ENCODE measurements around the gene DLGAP4.

DLGAP4 gene

GRCh38 chr20:36274181-36274841 lies 31.8 kb upstream of the DLGAP4 start:
- DNase-seq (ENCODE audit: low read depth) = no peak

GRCh38 chr20:36275011-36275410 lies 31.1 kb upstream of the DLGAP4 start:
- no peak for DNase-seq (ENCODE audit: low read depth)

DNA sequence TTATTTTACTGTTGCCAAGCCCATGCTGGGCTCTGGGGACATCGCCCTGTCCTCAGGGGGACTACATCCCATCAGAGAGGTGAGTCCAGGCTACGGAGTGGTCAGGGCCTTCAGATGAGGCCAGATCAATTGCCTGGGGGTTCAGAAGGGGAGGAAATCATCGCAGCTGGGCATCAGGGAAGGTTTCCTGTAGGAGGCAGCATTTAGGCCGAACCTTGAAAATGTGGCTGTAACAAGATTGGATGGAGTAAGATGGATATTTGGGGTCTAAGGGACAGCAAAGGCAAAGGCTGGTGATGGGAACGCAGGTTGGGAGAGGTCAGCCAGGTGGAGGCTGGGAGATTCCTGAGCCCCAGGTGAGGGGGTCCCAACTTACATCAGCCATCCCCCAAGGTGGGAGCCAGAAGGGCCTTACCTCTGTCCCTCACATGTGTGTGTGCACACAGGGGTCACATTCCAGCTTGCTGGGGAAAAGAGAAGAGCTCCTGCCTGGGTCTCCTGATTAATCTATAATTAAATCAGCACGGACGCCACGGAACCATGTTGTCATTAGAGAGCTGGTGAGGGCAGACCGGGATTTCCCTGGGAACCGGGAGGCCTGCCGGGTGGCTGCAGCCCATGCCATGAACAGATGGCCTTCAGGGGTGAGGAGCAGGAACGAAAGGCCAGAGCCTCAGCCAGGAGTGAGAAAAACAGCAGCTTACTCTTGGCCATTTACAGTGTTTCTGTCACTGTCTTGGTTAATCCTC lies 30.5 kb upstream of the DLGAP4 start:
- no peak for DNase-seq (ENCODE audit: low read depth)

DNA sequence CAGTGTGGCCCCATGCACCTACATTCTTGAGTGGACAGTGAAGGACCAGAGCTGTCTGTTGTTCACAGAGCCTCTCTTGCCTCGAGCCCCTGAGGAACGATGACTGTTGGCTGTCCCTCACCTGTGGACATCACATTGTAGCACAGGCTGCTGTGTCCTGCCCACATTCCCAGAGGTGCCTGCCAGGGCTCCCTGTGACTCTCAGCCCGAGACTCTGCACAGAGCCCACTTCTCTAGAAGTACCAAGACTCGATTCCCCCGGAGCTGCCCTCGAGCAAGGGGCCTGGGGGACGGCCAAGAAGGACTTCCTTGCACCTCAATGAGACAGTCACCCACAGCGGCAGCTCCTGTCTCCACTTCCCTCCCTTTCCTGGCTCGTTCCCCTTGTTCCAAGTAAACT lies 28.6 kb upstream of the DLGAP4 start:
- no peak for DNase-seq (ENCODE audit: low read depth)

DNA sequence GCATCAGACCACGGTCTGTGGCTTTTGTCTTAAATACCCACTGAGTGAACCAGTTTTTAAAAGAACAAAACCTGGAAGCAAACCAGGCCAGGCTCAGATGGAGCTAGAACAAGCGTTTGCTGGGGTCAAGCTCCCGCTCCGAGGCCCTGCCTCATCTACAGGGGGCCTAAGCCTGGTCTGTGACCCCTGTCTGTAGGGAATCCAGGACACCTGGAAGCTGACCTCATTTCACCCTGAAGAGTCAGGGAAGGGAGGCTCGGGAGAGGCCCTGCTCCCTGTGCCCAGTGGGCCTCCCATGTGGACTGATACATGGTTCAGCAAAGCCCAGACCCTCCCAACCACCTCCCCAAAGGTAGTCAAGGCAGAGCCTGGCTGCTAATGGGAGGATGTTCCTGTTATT lies 26.8 kb upstream of the DLGAP4 start:
- no peak for DNase-seq (ENCODE audit: low read depth)

DNA sequence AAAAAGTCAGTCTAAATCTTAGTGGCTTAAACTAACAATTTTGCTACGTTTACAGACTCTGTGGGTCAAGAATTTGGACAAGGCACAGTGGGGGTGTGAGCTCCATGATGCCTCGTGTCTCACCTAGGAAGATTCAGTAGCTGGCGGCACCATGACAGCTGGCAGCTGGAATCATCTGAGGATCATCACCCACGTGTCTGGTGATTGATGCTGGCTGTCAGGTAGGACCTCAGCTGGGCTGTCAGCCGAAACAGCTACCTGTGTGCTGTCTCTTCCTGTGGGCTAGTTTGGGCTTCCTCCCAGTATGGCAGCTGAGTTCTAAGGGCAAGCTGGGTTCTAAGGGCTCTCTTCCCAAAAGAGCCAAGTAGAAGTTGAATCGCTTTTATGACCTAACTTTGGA lies 26.4 kb upstream of the DLGAP4 start:
- no peak for DNase-seq (ENCODE audit: low read depth)

GRCh38 chr20:36281785-36282380 lies 24.3 kb upstream of the DLGAP4 start:
- DNase-seq (ENCODE audit: low read depth) = no peak

- DNase-seq (ENCODE audit: low read depth) = no peak
Observed at GRCh38 chr20:36284751-36285150, 21.4 kb upstream of the DLGAP4 start.

GRCh38 chr20:36285746-36286447 lies 20.2 kb upstream of the DLGAP4 start:
- no peak for DNase-seq (ENCODE audit: low read depth)

GRCh38 chr20:36297656-36298055 lies 8.5 kb upstream of the DLGAP4 start:
- DNase-seq (ENCODE audit: low read depth) = no peak

DNA sequence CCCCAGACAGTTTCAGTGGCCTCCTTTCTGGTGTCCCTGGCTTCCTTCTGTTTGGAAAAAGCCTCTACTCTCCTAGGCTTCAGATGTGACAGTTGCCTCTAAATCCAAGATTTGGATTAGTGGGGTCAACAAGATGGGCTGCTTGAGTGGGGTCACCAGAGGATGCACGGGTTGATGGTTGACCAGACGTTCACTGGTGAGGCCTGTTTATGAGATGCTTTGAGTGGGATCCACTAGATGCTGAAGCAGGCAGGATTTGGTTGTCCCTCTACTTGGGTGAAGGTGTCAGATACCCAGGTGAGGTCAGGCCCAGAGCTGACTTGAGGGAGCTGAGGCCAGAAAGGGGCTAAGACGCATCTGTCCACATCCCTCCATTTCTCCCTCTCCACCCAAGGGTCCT lies 8.1 kb upstream of the DLGAP4 start:
- no peak for DNase-seq (ENCODE audit: low read depth)

DNA sequence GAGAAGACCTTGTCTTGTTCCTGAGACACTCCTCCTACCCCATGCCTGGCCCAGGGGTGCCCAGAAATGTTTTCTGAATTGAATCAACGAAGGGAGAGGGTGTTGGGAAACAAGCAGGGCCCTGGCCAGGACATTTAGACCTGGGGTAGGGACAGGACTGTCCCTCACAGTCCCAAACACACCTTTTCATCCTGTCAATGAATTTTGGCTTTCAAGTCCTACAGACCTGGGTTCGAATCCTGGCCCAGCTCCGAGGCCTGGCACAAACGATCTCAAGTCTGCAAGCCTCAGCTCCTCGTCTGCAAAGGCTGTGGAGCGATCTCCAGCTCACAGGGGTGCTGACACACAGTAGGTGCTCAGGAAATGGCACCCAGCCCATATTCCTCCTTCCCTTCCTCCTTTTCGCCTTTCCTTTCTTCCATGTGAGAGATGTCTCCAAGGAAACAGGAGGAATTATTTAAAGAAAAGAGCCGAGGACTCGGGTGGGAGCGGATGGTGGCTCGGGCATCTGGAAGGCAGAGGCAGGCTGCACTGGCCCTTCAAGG lies 7.3 kb upstream of the DLGAP4 start:
- no peak for DNase-seq (ENCODE audit: low read depth)

GRCh38 chr20:36299459-36299858 lies 6.7 kb upstream of the DLGAP4 start:
- no peak for DNase-seq (ENCODE audit: low read depth)

GRCh38 chr20:36301359-36302119 lies 4.6 kb upstream of the DLGAP4 start:
- no peak for DNase-seq (ENCODE audit: low read depth)

DNA sequence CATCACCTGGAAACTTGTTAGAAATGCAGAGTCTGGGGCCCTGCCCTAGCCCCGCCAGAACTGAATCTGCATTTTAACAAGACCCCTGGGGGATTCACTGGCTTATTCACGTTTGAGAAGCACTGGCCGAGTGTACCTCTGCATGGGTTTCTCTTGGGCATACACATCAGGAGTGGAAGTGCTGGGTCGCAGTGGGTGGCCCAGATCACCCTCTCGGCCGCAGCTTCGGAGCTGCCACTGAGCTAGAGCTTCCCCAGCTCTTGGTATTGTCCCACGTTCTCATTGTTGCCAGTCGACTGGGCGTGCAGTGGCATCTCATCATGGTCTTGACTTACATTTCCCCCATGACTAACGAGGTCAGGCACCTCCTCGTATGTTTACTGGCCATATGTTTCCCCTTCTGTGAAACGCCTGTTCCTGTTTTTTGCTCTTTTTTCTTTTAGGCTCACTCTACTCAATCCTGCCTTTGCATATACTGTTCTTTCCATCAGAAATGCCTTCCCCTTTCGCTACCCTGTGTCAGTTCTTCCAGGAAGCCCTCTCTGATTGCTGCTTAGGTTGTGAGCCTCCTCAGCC lies 3.0 kb upstream of the DLGAP4 start:
- no peak for DNase-seq (ENCODE audit: low read depth)

DNA sequence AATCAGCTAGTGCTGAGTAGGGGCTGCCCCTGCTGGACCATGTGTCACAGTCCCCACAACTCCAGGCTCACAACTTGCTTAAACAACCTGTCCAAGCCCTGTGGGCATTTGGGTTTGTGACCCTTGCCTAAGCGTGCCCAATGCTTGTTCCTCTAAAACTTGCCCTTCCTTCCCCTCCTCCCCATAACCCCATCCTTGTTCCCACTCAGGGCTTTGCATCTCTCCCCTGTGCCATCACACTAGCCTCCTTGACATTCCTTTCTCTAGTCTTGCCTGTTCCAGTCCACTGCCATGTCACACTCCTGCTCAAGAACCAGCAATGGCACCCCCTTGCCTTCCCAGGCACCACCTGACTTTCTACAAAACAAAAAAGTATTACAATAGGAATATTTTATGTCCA lies 2.3 kb upstream of the DLGAP4 start:
- no peak for DNase-seq (ENCODE audit: low read depth)

DNA sequence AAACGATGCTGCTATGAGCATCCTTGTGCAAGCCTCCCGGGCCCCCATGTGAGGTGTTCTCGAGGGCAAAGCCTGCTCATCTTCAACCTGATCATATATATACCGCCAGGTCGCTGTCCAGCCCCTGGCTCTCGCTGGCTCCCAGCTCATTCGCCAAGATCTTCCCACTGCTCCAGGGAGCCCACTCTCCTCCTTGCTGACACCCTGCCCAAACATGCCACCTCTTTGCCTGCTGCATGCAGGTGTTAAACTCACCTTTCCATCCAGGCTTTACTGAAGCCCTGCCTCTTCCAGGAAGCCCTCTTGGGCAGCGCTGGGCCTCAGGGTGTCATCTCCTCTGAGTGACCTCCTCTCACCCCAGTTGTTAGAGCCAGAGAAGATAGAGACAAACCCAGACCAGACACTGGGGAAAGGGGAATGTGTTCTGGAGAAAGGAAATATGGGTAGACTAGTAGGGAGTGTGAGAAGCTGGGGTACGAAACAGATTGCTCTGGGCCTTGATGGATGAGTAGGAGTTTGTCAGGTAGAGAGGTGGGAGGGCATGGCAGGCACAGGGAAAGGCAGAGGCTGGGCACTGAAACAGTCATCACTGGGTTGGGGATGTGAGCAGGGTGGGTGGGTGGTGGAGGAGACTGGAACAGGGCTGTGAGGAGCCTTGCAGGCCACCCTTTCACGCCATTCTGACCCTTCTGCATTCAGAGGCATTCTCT lies 1.2 kb upstream of the DLGAP4 start:
- no peak for DNase-seq (ENCODE audit: low read depth)

- no peak for DNase-seq (ENCODE audit: low read depth)
Observed at GRCh38 chr20:36306553-36307411, 643 bp downstream of the DLGAP4 start.

- no peak for DNase-seq (ENCODE audit: low read depth)
Observed at GRCh38 chr20:36307412-36308325, 1.5 kb downstream of the DLGAP4 start.
